GM23338 (cell line): ENCODE results near the gene CTNNA2.

Source experiments
- CREB1 ChIP-seq: fragments of 250-450 bp; sonication (Bioruptor Pico); IDR thresholded peaks from 2 replicates; pipeline ENCODE4 v1.5.0; 2020; ENCODE audit warnings: low read depth, mild to moderate bottlenecking, moderate library complexity
- ETS1 ChIP-seq: IDR thresholded peaks from 2 replicates; pipeline ENCODE4 v1.6.1; 2016; ENCODE audit warnings: antibody characterized with exemption
- EZH2 ChIP-seq: fragments of 200-600 bp; sonication (generic); IDR thresholded peaks from one replicate; pipeline ENCODE4 v1.8.0; 2017; ENCODE audit warnings: antibody characterized with exemption, mild to moderate bottlenecking, low read depth; ENCODE audit not compliant: unreplicated experiment
- EZH2phosphoT487 ChIP-seq: fragments of 200-600 bp; sonication (generic); IDR thresholded peaks from one replicate; pipeline ENCODE4 v1.8.1; 2018; ENCODE audit warnings: antibody characterized with exemption; ENCODE audit not compliant: unreplicated experiment
- JUNB ChIP-seq: IDR thresholded peaks from one replicate; pipeline ENCODE4 v1.6.1; 2016; ENCODE audit warnings: antibody characterized with exemption; ENCODE audit not compliant: unreplicated experiment
- NANOG ChIP-seq: IDR thresholded peaks from 2 replicates; pipeline ENCODE4 v1.6.1; 2016; ENCODE audit warnings: antibody characterized with exemption, borderline replicate concordance
- POLR2AphosphoS5 ChIP-seq: IDR thresholded peaks from 2 replicates; pipeline ENCODE4 v1.6.1; 2016; ENCODE audit warnings: antibody characterized with exemption, low read depth
- STAT1 ChIP-seq: IDR thresholded peaks from one replicate; pipeline ENCODE4 v1.6.1; 2016; ENCODE audit warnings: antibody characterized with exemption; ENCODE audit not compliant: unreplicated experiment
- ZNF114 ChIP-seq: fragments of 250-450 bp; sonication (Bioruptor Pico); IDR thresholded peaks from 2 replicates; pipeline ENCODE4 v1.5.0; 2020; ENCODE audit warnings: mild to moderate bottlenecking, moderate library complexity
- ZNF331 ChIP-seq: fragments of 250-450 bp; sonication (Bioruptor Pico); IDR thresholded peaks from 2 replicates; pipeline ENCODE4 v1.5.0; 2020; ENCODE audit warnings: low read depth, mild to moderate bottlenecking, moderate library complexity
- ZNF462 ChIP-seq: fragments of 250-450 bp; sonication (Bioruptor Pico); IDR thresholded peaks from 2 replicates; pipeline ENCODE4 v1.5.0; 2020; ENCODE audit warnings: mild to moderate bottlenecking, moderate library complexity
- TF ChIP-seq, protein P1 (sequence below), 2 experiments: fragments of 200-600 bp in 1 of 2; sonication (generic) in 1 of 2; conservative IDR thresholded peaks; 2 replicates each; pipeline versions ENCODE4 v1.5.1 to v1.6.1; 2016 to 2017; ENCODE audit warnings: antibody characterized with exemption in 2 of 2, low read depth in 2 of 2, mild to moderate bottlenecking in 2 of 2, moderate library complexity in 1 of 2
- TF ChIP-seq, protein P2 (sequence below): IDR thresholded peaks from one replicate; pipeline ENCODE4 v1.6.1; 2018; ENCODE audit warnings: antibody characterized with exemption; ENCODE audit not compliant: unreplicated experiment

DNA sequence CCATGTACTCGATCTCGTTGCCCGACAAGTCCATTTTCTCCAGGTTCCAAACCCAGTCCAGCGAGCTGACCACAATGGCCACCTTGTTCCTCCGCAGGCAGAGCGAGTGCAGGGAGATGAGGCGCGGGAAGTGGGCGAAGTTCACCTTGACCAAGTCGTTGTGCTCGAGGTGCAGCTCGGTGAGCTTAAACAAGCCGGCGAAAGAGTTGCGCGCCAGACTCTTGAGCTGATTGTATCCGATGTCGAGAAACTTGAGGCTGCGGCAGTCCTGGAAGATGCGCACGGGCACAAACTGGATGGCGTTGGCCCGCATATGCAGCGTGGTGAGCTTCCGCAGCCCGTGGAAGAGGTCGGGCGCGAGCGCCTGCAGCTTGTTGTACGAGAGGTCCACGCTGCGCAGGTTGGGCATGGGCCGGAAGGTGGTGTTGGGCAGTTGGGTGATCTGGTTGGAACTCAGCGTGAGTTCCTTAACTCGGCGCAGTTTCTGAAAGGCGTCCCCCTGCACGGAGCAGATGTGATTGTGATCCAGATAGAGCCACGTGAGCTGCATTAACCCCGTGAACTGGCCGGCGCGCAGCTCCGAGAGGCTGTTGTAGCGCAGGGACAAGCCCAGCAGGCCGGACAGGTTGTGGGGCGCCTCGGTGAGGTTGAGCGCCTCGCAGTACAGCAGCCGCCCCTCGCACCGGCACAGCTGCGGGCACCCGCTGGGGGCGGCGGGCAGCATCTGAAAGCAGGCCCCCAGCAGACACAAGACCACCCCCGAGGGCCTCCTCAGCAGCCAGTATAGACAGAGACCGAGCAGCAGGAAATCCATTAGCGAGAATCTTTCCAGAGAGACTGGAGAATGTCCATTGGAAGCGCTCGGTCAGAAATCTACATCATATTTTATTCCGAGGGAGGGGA is 790.4 kb downstream of the CTNNA2 start:
- TF ChIP-seq, protein P1, sequence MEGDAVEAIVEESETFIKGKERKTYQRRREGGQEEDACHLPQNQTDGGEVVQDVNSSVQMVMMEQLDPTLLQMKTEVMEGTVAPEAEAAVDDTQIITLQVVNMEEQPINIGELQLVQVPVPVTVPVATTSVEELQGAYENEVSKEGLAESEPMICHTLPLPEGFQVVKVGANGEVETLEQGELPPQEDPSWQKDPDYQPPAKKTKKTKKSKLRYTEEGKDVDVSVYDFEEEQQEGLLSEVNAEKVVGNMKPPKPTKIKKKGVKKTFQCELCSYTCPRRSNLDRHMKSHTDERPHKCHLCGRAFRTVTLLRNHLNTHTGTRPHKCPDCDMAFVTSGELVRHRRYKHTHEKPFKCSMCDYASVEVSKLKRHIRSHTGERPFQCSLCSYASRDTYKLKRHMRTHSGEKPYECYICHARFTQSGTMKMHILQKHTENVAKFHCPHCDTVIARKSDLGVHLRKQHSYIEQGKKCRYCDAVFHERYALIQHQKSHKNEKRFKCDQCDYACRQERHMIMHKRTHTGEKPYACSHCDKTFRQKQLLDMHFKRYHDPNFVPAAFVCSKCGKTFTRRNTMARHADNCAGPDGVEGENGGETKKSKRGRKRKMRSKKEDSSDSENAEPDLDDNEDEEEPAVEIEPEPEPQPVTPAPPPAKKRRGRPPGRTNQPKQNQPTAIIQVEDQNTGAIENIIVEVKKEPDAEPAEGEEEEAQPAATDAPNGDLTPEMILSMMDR (conservative IDR thresholded peaks at IDR 0.05; ENCODE audit: low read depth in 2 of 2) = no peak
- TF ChIP-seq EZH2 (peak; percentile 90), NANOG (no peak), POLR2AphosphoS5 (no peak), CREB1 (no peak), EZH2phosphoT487 (no peak), ZNF331 (CRISPR knock-in tag) (no peak), JUNB (no peak), ETS1 (no peak), STAT1 (no peak), ZNF462 (no peak), ZNF114 (CRISPR knock-in tag) (no peak)
- TF ChIP-seq, protein P2, sequence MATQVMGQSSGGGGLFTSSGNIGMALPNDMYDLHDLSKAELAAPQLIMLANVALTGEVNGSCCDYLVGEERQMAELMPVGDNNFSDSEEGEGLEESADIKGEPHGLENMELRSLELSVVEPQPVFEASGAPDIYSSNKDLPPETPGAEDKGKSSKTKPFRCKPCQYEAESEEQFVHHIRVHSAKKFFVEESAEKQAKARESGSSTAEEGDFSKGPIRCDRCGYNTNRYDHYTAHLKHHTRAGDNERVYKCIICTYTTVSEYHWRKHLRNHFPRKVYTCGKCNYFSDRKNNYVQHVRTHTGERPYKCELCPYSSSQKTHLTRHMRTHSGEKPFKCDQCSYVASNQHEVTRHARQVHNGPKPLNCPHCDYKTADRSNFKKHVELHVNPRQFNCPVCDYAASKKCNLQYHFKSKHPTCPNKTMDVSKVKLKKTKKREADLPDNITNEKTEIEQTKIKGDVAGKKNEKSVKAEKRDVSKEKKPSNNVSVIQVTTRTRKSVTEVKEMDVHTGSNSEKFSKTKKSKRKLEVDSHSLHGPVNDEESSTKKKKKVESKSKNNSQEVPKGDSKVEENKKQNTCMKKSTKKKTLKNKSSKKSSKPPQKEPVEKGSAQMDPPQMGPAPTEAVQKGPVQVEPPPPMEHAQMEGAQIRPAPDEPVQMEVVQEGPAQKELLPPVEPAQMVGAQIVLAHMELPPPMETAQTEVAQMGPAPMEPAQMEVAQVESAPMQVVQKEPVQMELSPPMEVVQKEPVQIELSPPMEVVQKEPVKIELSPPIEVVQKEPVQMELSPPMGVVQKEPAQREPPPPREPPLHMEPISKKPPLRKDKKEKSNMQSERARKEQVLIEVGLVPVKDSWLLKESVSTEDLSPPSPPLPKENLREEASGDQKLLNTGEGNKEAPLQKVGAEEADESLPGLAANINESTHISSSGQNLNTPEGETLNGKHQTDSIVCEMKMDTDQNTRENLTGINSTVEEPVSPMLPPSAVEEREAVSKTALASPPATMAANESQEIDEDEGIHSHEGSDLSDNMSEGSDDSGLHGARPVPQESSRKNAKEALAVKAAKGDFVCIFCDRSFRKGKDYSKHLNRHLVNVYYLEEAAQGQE = no peak
